GM18502 (cell line): Measurements from ENCODE around the gene ABCG8.

ENCODE experiments used
- ATAC-seq: cut with Tn5 transposase; IDR thresholded peaks from one replicate; pipeline ENCODE4 v1.9.1; 2021; ENCODE audit warnings: mild to moderate bottlenecking; ENCODE audit not compliant: unreplicated experiment, poor library complexity

Gene ABCG8

DNA sequence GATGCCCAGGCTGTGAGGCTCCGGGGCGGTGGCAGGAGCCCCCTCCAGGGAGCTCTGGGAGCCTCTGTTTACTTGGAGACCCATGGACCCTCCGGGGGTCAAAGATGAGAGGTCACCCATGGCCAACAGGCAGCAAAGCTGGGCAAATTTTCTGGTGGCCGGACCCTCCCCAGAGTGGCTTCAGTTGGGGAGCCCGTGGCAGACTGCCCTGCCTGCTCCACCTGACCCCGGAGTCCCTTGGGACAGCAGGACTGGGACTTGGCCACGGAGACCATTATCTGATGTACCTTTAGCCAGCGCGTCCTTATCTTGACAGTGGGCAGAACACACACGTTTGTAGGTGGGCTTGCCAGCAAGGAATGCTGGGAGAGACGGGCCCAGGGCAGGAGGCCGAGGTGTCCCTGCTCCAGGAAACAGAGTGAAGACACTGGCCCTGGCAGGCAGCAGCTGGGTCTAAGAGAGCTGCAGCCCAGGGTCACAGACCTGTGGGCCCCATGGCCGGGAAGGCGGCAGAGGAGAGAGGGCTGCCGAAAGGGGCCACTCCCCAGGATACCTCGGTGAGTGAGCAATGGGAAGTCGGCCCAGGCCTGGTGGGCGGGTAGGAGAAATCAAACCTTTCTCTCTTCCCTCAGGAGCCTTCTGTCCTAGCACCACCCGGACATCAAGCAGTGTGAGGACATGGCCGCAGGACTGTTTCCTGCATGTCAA, at the start of gene ABCG8, which contains the start of gene ABCG5:
Gene ABCG8, plus strand, starts transcription at position 412 of the 708 bp plus-strand sequence. Its CDS starts 83 bp downstream, at position 495.
Gene ABCG5, minus strand, starts transcription at position 280 of the 708 bp plus-strand sequence. Its CDS starts 160 bp downstream, at position 120.
- no peak for ATAC-seq

DNA sequence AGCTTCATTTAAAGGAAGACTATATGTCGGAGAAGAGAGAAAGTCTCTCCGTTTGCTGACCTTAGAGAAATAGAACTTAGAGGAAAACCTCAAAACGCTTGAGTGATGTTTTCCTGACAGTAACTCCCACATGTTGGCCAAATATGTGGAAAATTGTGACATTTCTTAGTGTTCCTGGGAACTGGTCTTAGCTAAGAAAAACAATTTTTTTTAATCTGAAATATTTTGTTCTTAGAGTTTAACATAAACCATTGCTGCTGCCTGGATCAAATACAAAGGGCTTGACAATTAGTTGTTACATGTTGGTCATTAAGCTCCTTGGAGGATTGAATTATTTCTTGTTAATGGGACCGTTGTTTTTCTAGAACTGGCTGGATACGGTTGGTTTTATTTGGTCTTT, 48.6 kb upstream of the ABCG8 start:
- no peak for ATAC-seq

DNA sequence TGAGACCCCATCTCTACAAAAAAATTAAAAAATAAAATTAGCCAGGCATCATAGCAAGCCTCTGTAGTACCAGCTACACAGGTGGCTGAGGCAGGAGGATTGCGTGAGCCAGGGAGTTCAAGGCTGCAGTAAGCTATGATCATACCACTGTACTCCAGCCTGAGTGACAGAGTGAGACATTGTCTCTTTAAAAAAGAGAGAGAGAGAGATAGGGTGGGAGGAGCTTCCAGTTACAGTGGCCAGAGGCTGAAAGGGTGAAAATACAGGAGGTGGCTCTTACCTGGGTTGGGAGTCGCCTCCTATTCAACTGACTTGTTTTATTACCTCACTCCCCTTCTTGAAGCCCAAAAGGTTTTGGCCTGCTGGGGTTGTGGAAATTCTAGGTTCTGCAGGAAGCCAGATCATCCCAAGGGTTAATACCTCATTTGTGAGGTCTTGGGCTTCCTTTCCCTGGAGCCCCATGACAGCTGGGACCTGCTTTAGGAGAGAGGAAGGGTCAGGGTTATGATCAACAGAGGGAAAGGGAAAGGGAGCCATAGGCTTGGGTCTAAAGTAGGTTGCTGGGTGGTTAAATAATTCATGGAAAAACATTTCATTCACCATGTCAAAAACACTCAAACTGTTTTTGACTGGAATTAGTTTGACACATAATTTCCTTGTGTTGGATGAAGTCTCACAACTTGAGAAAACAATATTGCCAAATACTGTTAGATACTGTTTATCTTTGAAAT, 47.6 kb upstream of the ABCG8 start:
- ATAC-seq: no peak

DNA sequence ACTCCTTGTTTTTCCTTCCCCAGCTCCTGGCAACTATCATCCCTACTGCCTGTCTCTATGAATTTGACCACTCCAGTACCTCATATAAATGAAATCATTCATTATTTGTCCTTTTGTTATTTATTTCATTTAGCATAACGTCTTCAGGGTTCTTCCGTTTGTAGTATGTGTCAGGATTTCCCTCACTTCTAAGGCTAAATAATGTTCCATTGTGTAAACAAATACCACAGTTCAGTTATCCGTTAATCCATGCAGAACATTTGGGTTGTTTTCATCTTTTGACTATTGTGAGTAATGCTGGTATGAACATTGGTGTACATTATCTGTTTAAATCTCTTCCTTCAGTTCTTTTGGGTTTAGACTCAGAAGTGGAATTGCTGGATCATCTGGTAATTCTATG, 46.1 kb upstream of the ABCG8 start:
- ATAC-seq: no peak

DNA sequence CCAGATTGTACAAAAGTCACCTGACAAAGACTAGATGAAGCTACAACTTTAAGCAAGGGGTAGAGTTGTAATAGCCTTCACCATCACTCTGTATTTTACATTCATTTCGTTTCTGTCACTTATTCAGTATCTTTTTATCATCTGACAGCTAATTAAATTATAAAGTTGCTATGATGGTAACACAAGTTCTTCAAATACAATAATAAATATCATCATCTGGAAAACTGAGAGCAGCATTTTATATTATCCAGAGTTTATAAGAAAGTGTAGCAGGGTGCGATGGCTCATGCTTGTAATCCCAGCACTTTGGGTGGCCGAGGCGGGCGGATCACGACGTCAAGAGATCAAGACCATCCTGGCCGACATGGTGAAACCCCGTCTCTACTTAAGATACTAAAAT, 43.8 kb upstream of the ABCG8 start:
- no peak for ATAC-seq

DNA sequence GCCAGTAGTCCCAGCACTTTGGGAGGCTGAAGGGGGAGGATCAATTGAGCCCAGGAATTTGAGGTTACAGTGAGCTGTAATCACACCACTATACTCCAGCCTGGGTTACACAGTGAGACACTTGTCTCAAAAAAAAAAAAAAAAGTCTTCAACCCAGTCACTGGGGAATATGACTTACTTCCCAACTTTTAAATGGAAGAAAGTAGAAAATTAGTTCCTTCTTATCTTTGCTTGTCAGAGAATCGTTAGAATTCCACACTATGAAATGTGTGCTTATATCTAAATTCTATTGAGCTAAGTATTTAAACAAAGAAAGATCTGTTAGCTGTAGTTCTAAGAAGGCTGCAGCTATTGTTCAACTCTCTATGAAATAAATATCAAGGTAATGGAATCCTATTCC, 42.6 kb upstream of the ABCG8 start:
- no peak for ATAC-seq

DNA sequence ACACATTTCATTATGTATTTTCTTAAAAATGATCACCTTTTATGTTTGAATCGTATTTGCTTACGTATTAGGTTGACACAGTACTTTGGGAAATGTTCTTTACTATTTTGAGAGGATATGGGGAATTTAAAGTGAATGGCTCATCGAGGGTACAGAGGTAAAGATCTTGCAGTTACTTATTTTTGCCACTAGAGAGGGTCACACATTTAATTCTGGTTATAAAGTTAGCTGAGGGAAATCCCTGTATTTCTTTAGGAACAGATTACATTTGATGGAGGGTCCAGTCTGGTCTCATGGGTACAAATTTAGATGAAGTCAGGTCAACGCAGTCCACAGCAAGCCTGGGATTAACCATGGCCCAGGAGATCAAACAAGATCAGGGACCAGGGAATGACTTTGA, 40.5 kb upstream of the ABCG8 start:
- no peak for ATAC-seq

DNA sequence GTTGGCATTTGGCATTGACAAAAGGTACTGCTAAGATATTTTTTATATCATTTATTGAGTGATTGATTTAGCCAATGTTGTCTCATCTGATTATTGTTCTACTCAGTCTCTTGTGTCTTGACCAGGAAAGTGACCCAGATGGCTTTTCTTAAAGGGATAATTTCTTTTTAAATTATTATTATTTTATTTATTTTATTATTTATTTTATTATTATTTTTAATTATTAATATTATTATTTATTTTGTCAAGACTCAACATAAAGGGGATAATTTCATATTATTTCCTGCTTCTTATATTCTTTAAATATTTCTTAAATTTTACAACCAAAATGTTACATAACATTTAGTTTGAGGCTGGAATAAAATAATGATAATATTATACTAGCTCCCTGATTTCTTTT, 37.9 kb upstream of the ABCG8 start:
- ATAC-seq: no peak

DNA sequence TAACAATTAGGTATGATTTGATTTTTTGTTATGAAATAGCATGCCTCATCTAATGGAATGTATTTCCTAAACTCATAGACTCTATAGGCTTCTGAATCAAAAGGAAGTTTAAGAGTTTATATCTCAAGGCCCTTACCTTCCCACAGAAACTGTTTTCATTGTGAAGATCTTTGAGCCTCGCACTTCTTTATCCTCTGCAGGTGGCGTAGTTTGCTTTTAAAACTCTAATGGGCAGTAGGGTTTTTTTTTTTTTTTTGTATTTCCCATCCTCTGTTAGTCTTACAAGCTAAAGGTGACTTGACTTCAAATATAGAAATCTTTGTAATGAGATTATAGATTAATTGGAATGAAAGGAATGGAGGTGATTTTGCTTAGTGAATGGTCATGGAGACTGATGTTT, 36.6 kb upstream of the ABCG8 start:
- ATAC-seq: no peak

DNA sequence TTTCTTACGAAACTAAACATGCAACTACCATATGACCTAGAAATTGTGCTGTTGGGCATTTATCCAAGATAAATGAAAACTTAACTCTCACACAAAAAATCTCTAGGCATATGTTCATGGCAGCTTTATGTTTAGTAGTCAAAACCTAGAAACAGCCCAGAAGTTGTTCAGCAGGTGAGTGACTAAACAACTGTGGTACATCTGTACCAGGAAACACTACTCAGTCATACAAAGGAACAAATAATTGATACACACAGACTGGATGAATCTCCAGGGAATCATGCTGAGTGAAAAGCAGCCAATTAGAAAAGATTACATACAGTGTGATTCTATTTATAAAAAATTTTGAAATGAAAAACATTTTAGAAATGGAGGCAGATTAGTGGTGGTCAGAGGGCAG, 35.7 kb upstream of the ABCG8 start:
- ATAC-seq: no peak

DNA sequence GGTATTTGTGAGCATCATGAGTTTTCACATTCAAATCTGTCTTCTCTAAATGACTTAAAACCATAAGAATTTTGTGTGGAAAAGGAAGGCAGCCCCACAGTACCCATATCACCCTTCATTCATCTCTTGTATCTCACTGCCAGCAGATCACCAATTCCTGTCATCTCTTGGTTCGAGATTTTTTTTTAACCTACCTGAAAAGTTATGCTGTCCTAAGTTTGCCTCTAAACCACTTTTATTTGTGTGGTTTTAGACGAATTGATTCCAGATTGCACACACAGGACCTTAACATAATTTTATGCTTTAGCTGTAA, 32.1 kb upstream of the ABCG8 start:
- ATAC-seq: no peak

DNA sequence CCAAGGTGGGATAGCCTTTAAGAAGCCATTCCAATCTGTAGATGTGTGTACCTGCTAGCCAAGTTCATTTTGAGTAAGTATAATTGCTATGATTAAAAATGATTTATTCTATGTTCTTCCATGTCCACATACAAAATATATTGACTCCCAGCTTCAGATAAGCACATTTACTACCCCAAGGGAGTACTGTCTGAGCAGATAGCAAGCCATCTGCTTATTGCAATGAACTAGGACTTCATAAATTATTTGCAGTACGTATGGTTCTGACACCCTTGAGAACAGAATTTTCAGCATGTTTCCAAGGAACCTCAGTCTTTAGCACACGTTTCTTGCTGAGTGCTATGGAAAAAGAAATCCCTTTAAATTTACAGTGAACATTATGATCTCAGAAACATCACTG, 28.3 kb upstream of the ABCG8 start:
- ATAC-seq: no peak

DNA sequence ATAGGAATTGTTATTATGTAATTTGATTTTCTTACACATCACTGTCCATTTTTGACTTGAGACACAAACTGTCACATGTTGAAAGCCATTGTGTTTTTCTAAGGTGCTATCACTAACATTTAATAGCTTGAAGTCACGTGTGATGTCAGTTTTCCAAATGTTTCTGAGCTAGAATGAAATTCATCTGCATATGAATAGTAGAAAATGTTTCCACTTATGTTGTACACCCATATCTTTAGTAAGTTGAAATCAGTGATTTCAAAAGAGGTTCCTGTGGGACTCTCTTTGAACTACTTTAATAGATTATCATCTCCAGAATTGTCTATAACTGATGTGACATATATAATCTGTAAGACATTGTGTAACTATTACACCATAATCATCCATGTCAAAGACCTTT, 27.9 kb upstream of the ABCG8 start:
- ATAC-seq: no peak

DNA sequence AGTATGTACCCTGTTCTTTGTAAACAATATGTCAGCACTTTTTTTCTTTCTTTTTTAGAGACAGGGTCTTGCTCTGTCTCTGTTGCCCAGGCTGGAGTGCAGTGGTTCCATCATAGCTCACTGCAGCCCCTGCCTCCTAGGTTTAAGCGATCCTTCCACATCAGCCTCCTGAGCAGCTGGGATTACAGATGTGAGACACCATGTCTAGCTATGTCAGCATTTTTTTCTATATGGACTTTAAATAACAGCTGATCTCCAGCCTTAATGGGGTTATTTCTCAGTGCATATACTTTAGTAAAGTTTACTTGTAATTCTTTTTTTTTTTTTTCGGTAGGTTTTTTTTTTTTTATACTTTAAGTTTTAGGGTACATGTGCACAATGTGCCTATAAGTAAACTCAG, 26.8 kb upstream of the ABCG8 start:
- no peak for ATAC-seq

DNA sequence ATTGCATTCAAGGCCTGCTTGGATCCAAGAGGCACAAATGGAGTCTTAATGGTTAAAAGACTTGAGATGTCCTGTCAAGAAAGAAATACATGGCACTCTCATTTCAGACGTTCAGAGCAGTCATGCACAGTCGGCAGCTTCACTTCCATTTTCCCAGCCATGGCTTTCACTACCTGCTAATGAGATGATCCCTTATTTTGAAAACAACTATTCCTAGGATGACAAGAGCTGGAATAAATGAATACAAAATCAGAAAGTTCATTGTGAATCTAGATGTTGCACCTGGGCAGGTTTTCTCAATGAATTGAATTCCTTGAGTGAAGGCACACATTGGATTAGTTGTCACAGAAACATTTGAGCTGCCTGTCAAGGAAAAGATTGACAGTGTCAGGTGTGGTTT, 25.8 kb upstream of the ABCG8 start:
- no peak for ATAC-seq

DNA sequence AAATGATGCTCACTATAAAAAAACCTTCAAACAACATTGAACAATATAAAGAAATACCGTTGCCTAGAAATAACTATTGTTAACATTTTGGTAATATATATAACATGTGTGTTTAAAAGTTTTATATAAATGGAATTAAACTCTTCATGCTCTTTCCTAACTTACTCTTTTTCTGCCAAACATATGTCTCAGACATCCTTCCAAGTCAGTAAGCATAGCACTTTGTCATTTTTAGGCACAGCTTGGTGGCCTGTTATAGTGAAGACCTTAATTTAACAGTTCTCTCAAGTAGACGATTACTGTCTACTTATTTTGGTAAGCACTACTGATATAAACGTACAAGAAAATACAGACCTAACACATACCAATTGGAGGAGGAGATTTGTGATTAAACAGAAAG, 24.1 kb upstream of the ABCG8 start:
- ATAC-seq: no peak

DNA sequence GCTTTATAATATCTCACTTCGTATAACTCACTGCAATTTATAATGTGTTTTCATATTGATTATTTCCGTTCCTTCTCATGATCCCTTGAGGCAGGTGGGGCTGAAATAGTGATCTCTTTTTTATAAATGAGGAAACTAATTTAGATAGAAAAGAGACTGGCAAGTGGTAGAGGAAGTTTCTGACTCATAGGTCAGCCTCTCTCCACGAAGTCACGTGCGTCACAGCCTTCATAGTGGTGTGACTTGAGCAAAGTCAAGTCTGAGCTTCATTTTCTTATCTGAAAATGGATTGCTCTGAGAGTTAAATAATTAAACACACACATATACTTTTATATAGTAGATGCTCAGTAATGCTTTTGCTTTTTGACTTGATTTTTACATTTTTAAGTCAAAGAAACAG, 20.0 kb upstream of the ABCG8 start:
- ATAC-seq: no peak

DNA sequence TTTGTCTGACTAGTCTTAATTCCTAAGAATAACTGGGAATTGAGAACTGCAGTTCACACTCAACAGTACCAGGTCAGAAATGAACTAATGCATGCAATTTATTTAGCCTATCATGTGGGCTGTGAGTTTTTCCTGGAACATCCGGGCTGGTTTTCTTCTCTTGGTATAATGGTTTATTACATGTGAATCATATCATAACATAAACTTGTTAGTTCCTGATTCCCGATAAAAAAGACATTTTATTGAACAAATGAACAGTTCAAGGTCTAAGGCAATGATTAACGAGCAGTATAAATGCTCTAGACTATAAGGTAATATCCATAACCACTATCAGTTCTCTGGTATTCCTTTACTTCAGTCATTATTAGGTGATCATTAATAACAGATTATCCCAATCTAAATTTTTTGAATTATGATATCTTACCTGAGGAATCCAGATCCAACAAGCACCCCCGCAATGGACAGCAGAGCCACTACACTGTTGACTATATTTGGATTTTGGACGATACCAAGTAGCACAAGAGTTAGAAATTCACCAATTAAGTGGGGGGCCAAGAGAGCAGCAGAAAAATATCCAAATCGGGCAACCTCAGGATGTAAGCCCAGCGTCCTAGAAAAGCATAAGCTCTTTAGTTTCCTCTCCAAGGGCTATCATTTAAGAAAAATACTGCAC, 19.1 kb upstream of the ABCG8 start:
- no peak for ATAC-seq

DNA sequence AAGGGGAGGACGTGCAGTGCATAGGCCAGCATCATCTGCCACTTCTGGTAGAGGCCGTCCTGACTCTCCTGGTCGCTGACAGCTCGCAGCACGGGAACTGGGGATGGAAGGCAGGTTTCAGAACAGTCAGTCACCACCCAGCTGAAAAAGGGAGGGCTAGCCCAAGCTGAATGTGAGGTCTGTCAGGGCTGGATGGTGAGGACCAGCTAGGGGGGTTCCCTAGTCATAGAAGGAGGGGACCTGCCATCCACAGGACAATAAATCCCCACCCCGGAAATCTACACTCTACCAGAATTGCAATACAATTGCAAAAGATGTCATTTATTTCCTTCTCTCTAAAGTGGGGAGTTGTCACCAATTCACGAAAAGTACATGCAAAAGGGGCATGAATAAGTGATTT, 15.9 kb upstream of the ABCG8 start:
- no peak for ATAC-seq

DNA sequence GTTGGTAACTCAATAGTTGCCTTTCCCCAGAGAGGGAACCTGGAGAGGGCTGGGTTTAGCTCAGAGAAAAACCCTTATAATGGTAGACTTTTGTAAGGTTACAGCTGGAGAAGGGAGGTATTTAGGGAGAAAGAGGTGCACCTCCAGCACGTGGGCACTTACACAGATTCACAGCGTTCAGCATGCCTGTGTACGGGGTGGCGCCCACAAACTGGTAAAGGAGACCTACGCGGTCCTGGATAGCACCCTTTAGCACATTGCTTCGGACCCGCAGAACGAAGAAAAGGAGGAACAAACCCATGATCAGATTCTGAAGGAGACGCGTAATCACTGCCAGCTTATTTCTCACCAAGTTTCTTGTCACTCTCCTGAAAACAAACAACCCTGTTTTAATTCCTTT, 15.0 kb upstream of the ABCG8 start:
- ATAC-seq: no peak

DNA sequence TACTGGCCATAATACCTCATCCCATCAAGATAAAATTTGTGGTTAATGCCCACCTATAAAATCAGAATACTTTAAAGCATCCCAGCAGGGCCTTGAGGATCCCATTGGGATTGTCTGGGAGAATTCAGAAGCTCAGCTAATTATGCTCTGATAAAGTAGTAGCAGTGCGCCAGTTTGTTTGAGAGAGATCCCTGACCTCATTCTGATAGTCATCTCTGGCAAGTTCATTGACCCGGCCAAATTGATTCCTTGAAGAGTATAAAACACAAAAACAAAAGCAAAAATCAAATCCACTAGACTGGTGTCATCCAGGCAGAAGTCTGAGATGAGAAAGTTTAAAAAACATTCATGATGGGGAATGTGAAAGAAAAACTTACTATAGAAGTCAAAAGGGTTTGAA, 14.3 kb upstream of the ABCG8 start:
- ATAC-seq: no peak
